ENCODE measurements around the gene S100G. TPM values are rescaled to one million over a fixed set of nuclear protein-coding genes. Genes with fewer than 3 reads are reported as not detected.

S100G gene
- polyA plus RNA-seq, 2 of the 4 experiments (the other 2 are of a cell fraction): not detected

GRCh38 chrX:16635040-16635439 is 14.9 kb upstream of the S100G start:
- WGBS (ENCODE audit: missing lambda C conversion rate): 77% methylated on average over 5 of the region's 5 CpGs
- TF ChIP-seq CTCF (IDR thresholded peaks at IDR 0.05) (no peak), MAFK (IDR thresholded peaks at IDR 0.05; ENCODE audit: partially characterized antibody) (peak; percentile 46)
- ChIA-PET CTCF (no interaction called here), POLR2A (no interaction called here)
- H3K4me2 ChIP-seq: no peak overlapping the region
- no peaks in the 10 kb centered on the region for H3K9me3 ChIP-seq
- H3K27ac ChIP-seq: no peak overlapping the region
- H3K4me1 ChIP-seq: no peaks in the 10 kb centered on the region
- no peak for FAIRE-seq
- ATAC-seq: no peak
- no peak for DNase-seq (ENCODE audit: low read depth in 1 of 2, low spot score in 1 of 2)
- H3K4me3 ChIP-seq: no peak overlapping the region

- CTCF ChIA-PET: no interaction called here
- POLR2A ChIA-PET: no interaction called here
Observed at GRCh38 chrX:16635596-16635995, 14.4 kb upstream of the S100G start.

GRCh38 chrX:16638533-16638932 is 11.4 kb upstream of the S100G start:
- TF ChIP-seq BHLHE40 (IDR thresholded peaks at IDR 0.05; ENCODE audit: low read depth, low read length) (no peak), ZNF302 (CRISPR knock-in tag; IDR thresholded peaks at IDR 0.05) (no peak), FOSB (CRISPR knock-in tag; IDR thresholded peaks at IDR 0.05) (no peak), CBX2 (IDR thresholded peaks at IDR 0.05; ENCODE audit: borderline replicate concordance, low read depth) (no peak), POLR2A (IDR thresholded peaks at IDR 0.05; ENCODE audit: low read length) (no peak), HDAC2 (IDR thresholded peaks at IDR 0.05) (no peak), CBX8 (IDR thresholded peaks at IDR 0.05) (no peak), KDM5A (IDR thresholded peaks at IDR 0.05) (no peak), E2F6 (IDR thresholded peaks at IDR 0.05; ENCODE audit: borderline replicate concordance, low read depth) (no peak), CHD4 (IDR thresholded peaks at IDR 0.05; ENCODE audit: borderline replicate concordance) (no peak), SREBF2 (IDR thresholded peaks at IDR 0.05) (no peak), POLR2AphosphoS2 (conservative IDR thresholded peaks at IDR 0.05; ENCODE audit: low read length) (no peak), MYC (IDR thresholded peaks at IDR 0.05; ENCODE audit: borderline replicate concordance, low read length) (no peak), EP300 (IDR thresholded peaks at IDR 0.05) (no peak), NFE2L2 (conservative IDR thresholded peaks at IDR 0.05; ENCODE audit: low read length) (no peak), ELK1 (IDR thresholded peaks at IDR 0.05; ENCODE audit: low read depth, low read length) (no peak), CEBPB (IDR thresholded peaks at IDR 0.05) (no peak), RAD21 (conservative IDR thresholded peaks at IDR 0.05 in 1 of 2, IDR thresholded peaks at IDR 0.05 in 1 of 2) (no peak), PBX3 (IDR thresholded peaks at IDR 0.05) (no peak)
- 87% methylated on average over 7 of the region's 7 CpGs for WGBS (ENCODE audit: missing lambda C conversion rate)
- ChIA-PET CTCF (no interaction called here), POLR2A (no interaction called here)
- ATAC-seq: no peak
- Histone ChIP-seq H3K27ac (no peak overlapping the region), H3K4me2 (no peak overlapping the region), H3K4me3 (no peak overlapping the region), H3K9me3 (no peaks in the 10 kb centered on the region), H3K4me1 (no peaks in the 10 kb centered on the region)
- no peak for DNase-seq (ENCODE audit: low read depth in 1 of 2, low spot score in 1 of 2)
- no peak for FAIRE-seq

More at GRCh38 chrX:16635596-16635995, 14.4 kb upstream of the S100G start:
- ATAC-seq: no peak
- no peak for FAIRE-seq
- H3K4me3 ChIP-seq: no peak overlapping the region
- TF ChIP-seq MAFK (IDR thresholded peaks at IDR 0.05; ENCODE audit: partially characterized antibody) (no peak), HMGXB4 (CRISPR knock-in tag; IDR thresholded peaks at IDR 0.05; ENCODE audit: borderline replicate concordance) (no peak), RNF2 (IDR thresholded peaks at IDR 0.05; ENCODE audit: borderline replicate concordance, low read depth) (no peak), MYC (IDR thresholded peaks at IDR 0.05; ENCODE audit: borderline replicate concordance, low read length) (no peak), HES2 (IDR thresholded peaks at IDR 0.05) (no peak), TP53 (CRISPR knock-in tag; IDR thresholded peaks at IDR 0.05) (no peak), HOXB5 (CRISPR knock-in tag; IDR thresholded peaks at IDR 0.05) (no peak), EP300 (IDR thresholded peaks at IDR 0.05) (no peak), FOSB (CRISPR knock-in tag; IDR thresholded peaks at IDR 0.05) (no peak), CBX8 (IDR thresholded peaks at IDR 0.05) (no peak)
- no peak overlapping the region for H3K27ac ChIP-seq
- DNase-seq (ENCODE audit: low read depth in 1 of 2, low spot score in 1 of 2): no peak
- H3K4me2 ChIP-seq: no peak overlapping the region
- WGBS (ENCODE audit: missing lambda C conversion rate): 98% methylated on average over 3 of the region's 3 CpGs
- no peaks in the 10 kb centered on the region for H3K4me1 ChIP-seq
- no peaks in the 10 kb centered on the region for H3K9me3 ChIP-seq
